ENCODE data around the gene DYNLT2B.
"Not testable (repeated sequence)": the region's sequence is repeated elsewhere in the genome, so short reads cannot be mapped to it uniquely, and the experiment has no call there.

The DYNLT2B gene

DNA sequence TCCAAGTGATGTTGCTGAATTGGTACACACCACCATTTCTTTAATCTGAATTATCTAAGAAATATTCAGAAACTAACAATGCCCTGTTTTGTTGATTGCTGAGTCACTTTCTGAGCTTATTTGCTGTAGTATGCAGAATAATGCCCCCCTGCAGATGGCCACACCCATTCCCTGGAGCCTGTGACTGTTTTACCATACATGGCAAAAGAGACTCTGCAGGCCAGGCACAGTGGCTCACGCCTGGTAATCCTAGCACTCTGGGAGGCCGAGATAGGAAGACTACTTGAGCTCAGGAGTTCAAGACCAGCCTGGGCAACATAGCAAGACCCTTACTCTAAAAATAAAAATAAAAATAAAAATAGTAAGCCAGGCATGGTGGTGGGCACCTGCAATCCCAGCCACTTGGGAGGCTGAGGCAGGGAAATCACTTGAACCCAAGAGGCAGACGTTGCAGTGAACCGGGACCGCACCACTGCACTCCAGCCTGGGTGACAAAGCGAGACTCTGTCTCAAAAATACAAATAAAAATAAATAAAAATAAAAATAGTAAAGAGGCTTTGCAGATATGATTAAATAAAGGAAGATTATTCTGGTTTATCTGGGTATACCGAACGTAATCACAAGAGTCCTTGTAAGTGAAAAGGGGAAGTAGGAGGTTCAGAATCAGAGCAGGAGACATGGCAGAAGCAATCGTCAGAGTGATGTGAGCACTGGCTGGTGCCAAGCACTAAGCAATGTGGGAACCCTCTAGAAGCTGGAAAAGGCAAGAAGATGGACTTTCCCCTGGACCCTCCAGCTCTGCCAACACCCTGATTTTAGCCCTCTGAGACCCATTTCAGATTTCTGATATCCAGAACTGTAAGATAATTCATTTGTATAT is 49.5 kb downstream of the DYNLT2B start:
- peak in 1 of 3 experiments; percentile 2 for DNase-seq

DNA sequence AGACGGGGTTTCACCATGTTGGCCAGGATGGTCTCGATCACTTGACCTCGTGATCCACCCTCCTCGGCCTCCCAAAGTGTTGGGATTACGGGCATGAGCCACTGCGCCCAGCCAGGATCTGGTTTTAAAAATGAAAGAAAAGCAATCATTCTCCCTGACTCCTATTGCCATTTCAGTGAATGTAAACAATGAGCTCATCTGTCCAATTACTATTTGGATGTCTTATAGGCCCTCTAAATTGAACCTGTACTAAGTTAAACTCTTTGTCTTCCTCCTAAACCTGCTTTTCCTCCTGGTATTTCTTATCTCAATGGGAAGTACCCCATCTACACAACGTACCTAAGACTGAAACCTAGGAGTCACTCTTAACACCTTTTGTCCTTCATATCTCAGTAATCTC is 54.2 kb downstream of the DYNLT2B start:
- no peak for DNase-seq

DNA sequence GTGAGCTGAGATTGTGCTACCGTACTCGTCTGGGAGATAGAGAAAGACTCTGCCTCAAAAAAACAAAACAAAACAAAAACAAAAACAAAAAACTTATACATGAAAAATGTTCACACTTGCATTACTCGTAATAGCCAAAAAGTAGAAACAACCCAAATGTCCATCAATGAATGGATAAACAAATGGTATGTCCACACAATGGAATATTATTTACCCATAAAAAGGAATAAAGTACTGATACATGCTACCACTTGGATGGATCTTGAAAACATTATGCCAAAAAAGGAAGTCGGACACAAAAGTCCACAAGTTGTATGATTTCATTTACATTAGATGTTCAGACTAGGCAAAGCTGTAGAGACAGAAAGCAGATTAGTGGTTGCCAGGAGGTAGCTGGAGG is 57.3 kb downstream of the DYNLT2B start:
- DNase-seq: no peak

DNA sequence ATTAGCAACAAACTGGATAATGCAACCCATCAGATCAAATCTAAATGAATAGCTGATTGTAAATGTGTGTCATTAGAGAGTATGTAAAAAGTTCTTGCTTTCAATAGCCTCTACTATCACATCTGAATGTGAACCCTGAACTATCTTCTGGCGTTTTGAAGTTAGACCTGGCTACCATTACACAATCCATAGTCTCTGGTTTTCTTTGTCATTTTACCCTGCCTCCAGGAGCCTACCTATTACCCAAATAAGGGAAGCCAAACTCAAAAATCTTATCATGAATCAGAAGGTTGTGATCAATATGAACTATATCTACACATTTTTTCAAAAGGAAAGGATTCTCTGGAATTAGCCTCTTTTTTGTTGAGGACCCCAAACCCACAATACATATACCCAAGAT is 62.3 kb downstream of the DYNLT2B start:
- no peak for DNase-seq

DNA sequence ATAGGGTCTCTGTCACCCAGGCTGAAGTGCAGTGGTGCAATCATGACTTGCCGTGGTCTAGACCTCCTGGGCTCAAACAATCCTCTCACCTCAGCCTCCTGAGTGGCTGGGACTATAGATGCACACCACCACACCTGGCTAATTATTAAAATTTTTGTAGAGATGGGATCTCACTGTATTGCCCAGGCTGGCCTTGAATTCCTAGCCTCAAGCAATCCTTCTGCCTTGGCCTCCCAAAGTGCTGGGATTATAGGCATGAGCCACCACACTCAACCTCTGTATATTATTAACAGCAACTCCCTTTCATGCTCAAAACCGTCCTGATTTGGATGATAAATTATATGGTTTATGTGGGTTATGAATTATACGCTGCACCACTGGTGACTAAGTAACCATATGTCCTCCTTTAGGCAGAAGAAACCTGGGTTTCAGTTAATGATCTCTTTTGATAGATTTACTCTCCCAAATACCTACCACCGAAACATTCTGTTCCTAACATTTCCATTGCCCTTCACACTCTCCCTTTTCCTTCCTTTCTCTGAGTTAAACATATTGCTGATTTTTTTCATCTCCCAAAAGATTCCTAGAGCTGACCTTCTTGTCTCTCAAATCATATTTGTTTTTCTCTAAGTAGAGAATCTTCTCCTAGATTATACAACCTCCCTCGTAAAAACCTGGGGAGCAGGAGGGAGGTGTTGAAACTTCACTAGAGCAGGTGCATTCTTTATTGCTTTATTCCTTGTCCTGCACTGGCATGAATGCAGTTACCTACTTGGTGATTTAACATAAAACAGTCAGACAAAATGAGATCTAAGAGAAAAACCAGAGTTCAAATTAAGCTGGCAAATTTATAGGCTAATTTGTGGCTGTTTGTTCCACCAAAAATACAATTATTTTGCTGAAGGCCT is 63.4 kb downstream of the DYNLT2B start:
- no peak for DNase-seq

DNA sequence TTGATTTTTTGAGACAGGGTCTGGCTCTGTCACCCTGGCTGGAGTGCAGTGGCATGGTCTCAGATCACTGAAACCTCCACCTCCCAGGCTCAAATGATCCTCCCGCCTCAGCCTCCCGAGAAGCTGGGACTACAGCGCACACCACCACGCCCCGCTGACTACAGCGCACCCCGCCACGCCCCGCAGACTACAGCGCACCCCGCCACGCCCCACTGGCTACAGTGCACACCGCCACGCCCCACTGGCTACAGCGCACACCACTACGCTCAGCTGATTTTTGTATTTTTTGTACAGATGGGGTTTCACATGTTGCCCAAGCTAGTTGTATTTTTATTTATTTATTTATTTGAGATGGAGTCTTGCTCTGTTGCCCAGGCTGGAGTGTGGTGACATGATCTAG is 66.1 kb downstream of the DYNLT2B start:
- no peak for DNase-seq

DNA sequence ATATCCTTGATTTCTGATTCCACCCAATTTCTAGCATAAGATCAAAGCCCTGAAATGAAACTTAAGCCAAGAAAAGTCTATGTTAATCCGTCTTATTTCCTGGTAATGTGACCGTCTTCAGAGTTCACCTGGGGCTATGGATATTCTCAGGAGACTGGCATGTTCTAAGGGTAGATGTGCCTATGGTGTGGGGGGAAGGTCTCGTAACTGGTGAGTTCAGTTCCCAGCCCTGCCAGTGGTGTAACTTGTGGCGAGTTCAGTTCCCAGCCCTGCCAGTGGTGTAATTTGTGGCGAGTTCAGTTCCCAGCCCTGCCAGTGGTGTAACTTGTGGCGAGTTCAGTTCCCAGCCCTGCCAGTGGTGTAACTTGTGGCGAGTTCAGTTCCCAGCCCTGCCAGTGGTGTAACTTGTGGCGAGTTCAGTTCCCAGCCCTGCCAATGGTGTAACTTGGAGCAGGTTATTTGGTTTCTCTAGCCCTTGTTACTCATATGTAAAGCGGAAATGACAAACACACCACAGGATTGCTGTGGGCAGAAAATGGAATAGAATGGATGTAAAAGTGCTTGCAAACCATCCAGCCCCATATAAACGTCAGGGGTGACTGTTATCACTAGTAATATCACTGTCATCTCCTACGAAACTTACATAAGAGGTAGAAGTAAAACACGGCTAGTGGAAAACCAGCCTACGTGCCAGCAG is 71.3 kb downstream of the DYNLT2B start:
- DNase-seq: no peak

DNA sequence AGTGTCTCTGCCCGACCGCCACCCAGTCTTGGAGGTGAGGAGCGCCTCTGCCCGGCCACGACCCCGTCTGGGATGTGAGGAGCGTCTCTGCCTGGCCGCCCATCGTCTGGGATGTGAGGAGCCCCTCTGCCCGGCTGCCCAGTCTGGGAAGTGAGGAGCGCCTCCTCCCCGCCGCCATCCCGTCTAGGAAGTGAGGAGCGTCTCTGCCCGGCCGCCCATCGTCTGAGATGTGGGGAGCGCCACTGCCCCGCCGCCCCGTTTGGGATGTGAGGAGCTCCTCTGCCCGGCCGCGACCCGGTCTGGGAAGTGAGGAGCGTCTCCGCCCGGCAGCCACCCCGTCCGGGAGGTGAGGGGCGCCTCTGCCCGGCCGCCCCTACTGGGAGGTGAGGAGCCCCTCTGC is 73.9 kb downstream of the DYNLT2B start:
- not testable (repeated sequence) for DNase-seq

DNA sequence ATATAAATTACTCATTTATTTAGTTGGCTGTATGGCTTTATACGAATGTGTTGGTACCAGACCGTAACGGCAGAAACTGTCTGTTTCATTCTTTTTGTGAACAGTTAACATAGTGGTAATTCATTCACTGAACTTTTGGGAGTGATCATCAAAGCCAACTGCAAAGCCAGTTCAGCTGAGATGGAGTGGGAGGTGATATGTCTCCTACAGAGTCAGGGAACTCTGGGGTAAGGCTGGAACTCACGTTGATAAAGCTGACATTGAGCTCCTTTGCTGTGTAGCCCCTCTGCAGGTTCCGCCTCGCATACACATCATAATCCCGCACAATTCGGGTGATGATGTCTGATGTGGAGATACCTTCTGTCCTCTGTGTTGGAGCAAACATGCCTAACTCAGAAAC is 76.3 kb downstream of the DYNLT2B start:
- DNase-seq: no peak
